Loucy (cell line): ENCODE measurements around the gene FARP1.
"Not testable (repeated sequence)": the region's sequence is repeated elsewhere in the genome, so short reads cannot be mapped to it uniquely, and the experiment has no call there.

Experiments
- H2AFZ ChIP-seq: fragments of 200-600 bp; sonication (generic); 2 replicates; pipeline ENCODE4 v1.6.0; 2016; ENCODE audit warnings: antibody characterized with exemption, mild to moderate bottlenecking, low read length, moderate library complexity
- H3F3A ChIP-seq: fragments of 200-600 bp; 2 replicates; pipeline ENCODE4 v1.6.0; 2016; ENCODE audit warnings: antibody characterized with exemption, low read depth, mild to moderate bottlenecking
- H3K27me3 ChIP-seq: fragments of 200-600 bp; sonication (generic); 2 replicates; pipeline ENCODE4 v1.6.1; 2014; ENCODE audit warnings: low read length, mild to moderate bottlenecking; ENCODE audit not compliant: insufficient read depth, poor library complexity, severe bottlenecking
- H3K36me3 ChIP-seq: fragments of 200-600 bp; sonication (generic); 2 replicates; pipeline ENCODE4 v1.6.1; 2016; ENCODE audit warnings: low read length; ENCODE audit not compliant: insufficient read depth
- H3K4me1 ChIP-seq: fragments of 200-600 bp; sonication (generic); 2 replicates; pipeline ENCODE4 v1.5.1; 2014; ENCODE audit warnings: low read length, mild to moderate bottlenecking; ENCODE audit not compliant: insufficient read depth, poor library complexity, severe bottlenecking
- H3K4me2 ChIP-seq: fragments of 200-600 bp; sonication (generic); 2 replicates; pipeline ENCODE4 v1.6.0; 2014; ENCODE audit warnings: antibody characterized with exemption, low read length, low read depth, mild to moderate bottlenecking; ENCODE audit not compliant: poor library complexity, severe bottlenecking
- H3K4me3 ChIP-seq: fragments of 200-600 bp; sonication (generic); 2 replicates; pipeline ENCODE4 v1.5.1; 2014; ENCODE audit warnings: low read length, mild to moderate bottlenecking, mixed read lengths; ENCODE audit not compliant: poor library complexity, severe bottlenecking
- H3K79me2 ChIP-seq: fragments of 200-600 bp; sonication (generic); 2 replicates; pipeline ENCODE4 v1.6.1; 2014; ENCODE audit warnings: low read length; ENCODE audit not compliant: insufficient read depth
- H3K9ac ChIP-seq: fragments of 200-600 bp; sonication (generic); 2 replicates; pipeline ENCODE4 v1.6.0; 2014; ENCODE audit warnings: mild to moderate bottlenecking, low read depth, low read length, moderate library complexity; ENCODE audit not compliant: poor library complexity, severe bottlenecking
- H3K9me2 ChIP-seq: fragments of 200-600 bp; sonication (generic); replicated peaks from 2 replicates; pipeline ENCODE4 v1.6.1; 2016; ENCODE audit warnings: low read depth, low read length, mixed read lengths
- H3K9me3 ChIP-seq: fragments of 200-600 bp; sonication (generic); 2 replicates; pipeline ENCODE4 v1.6.1; 2014; ENCODE audit warnings: mild to moderate bottlenecking, antibody characterized with exemption, low read length, low read depth; ENCODE audit not compliant: insufficient read depth
- H4K20me1 ChIP-seq: fragments of 200-600 bp; sonication (generic); 2 replicates; pipeline ENCODE4 v1.6.0; 2014; ENCODE audit warnings: antibody characterized with exemption, low read length, mild to moderate bottlenecking; ENCODE audit not compliant: insufficient read depth, poor library complexity, severe bottlenecking
- EZH2phosphoT487 ChIP-seq: fragments of 200-600 bp; IDR thresholded peaks from 2 replicates; pipeline ENCODE4 v1.6.1; 2018; ENCODE audit warnings: antibody characterized with exemption, mild to moderate bottlenecking, moderate library complexity, borderline replicate concordance
- TF ChIP-seq, protein P1 (sequence below): fragments of 200-600 bp; sonication (generic); conservative IDR thresholded peaks from 2 replicates; pipeline ENCODE4 v1.5.1; 2014; ENCODE audit warnings: mild to moderate bottlenecking, antibody characterized with exemption, low read length

The FARP1 gene

GRCh38 chr13:98228661-98229341 is 85.9 kb downstream of the FARP1 start:
- H3K4me3 ChIP-seq, result no peak overlapping the region
- H3K9me3 ChIP-seq, result no peaks in the 10 kb centered on the region
- no peak overlapping the region for H3K9ac ChIP-seq
- no peak for TF ChIP-seq EZH2phosphoT487
- TF ChIP-seq, protein P1, sequence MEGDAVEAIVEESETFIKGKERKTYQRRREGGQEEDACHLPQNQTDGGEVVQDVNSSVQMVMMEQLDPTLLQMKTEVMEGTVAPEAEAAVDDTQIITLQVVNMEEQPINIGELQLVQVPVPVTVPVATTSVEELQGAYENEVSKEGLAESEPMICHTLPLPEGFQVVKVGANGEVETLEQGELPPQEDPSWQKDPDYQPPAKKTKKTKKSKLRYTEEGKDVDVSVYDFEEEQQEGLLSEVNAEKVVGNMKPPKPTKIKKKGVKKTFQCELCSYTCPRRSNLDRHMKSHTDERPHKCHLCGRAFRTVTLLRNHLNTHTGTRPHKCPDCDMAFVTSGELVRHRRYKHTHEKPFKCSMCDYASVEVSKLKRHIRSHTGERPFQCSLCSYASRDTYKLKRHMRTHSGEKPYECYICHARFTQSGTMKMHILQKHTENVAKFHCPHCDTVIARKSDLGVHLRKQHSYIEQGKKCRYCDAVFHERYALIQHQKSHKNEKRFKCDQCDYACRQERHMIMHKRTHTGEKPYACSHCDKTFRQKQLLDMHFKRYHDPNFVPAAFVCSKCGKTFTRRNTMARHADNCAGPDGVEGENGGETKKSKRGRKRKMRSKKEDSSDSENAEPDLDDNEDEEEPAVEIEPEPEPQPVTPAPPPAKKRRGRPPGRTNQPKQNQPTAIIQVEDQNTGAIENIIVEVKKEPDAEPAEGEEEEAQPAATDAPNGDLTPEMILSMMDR, result no peak
- no peaks in the 10 kb centered on the region for H3F3A ChIP-seq
- no peaks in the 10 kb centered on the region for H3K9me2 ChIP-seq
- H3K4me2 ChIP-seq, result no peak overlapping the region
- no peaks in the 10 kb centered on the region for H3K27me3 ChIP-seq
- no peaks in the 10 kb centered on the region for H3K36me3 ChIP-seq
- H4K20me1 ChIP-seq, result no peaks in the 10 kb centered on the region
- no peaks in the 10 kb centered on the region for H3K4me1 ChIP-seq
- H3K79me2 ChIP-seq, result no peaks in the 10 kb centered on the region
- H2AFZ ChIP-seq, result no peak overlapping the region

- H3K9ac ChIP-seq, H3K79me2 ChIP-seq, H3F3A ChIP-seq, H3K4me2 ChIP-seq, H4K20me1 ChIP-seq, H3K4me1 ChIP-seq, H3K27me3 ChIP-seq, H3K9me3 ChIP-seq, H2AFZ ChIP-seq, H3K4me3 ChIP-seq, H3K36me3 ChIP-seq, H3K9me2 ChIP-seq: not testable (repeated sequence)
Measured at GRCh38 chr13:98230762-98231161, 87.9 kb downstream of the FARP1 start.

GRCh38 chr13:98232456-98232855 is 89.6 kb downstream of the FARP1 start:
- Histone ChIP-seq H4K20me1 (no peaks in the 10 kb centered on the region), H3K9me3 (no peaks in the 10 kb centered on the region), H3K79me2 (no peaks in the 10 kb centered on the region)

More at GRCh38 chr13:98232456-98232855, 89.6 kb downstream of the FARP1 start:
- no peak for TF ChIP-seq EZH2phosphoT487
- TF ChIP-seq, protein P1, result no peak
- H3K9ac ChIP-seq, result no peak overlapping the region
- no peaks in the 10 kb centered on the region for H3K9me2 ChIP-seq
- H3K27me3 ChIP-seq, result no peaks in the 10 kb centered on the region
- no peak overlapping the region for H3K4me3 ChIP-seq
- no peaks in the 10 kb centered on the region for H3F3A ChIP-seq
- no peaks in the 10 kb centered on the region for H3K36me3 ChIP-seq
- no peak overlapping the region for H3K4me2 ChIP-seq
- H3K4me1 ChIP-seq, result no peaks in the 10 kb centered on the region
- no peak overlapping the region for H2AFZ ChIP-seq
